Astrocyte (in vitro differentiated cells and primary cell): ENCODE results near the gene HAND1. TPM values are rescaled to one million over a fixed set of nuclear protein-coding genes. Genes with fewer than 3 reads are reported as not detected.

Experiments used
- DNase-seq: peaks from one replicate; pipeline ENCODE4 v3.0.0-alpha.2; 2010; ENCODE audit warnings: low read depth
- FAIRE-seq: peaks from 2 replicates; lab custom pipeline; 2011; peaks lifted over from hg19 to GRCh38; lab: Jason Lieb, UNC
- H2AFZ ChIP-seq: 2 replicates; pipeline ENCODE4 v1.6.0; 2012; ENCODE audit warnings: low read depth, low read length, inconsistent platforms
- H3K27ac ChIP-seq: 2 replicates; pipeline ENCODE4 v1.5.1; 2011; ENCODE audit warnings: low read depth, low read length, inconsistent platforms
- H3K27me3 ChIP-seq: 2 replicates; pipeline ENCODE4 v1.6.0; 2011; ENCODE audit warnings: low read length, inconsistent platforms; ENCODE audit not compliant: insufficient read depth
- H3K36me3 ChIP-seq: 2 replicates; pipeline ENCODE4 v1.5.1; 2011; ENCODE audit warnings: low read length, inconsistent platforms; ENCODE audit not compliant: insufficient read depth
- H3K4me1 ChIP-seq: 2 replicates; pipeline ENCODE4 v1.5.1; 2011; ENCODE audit warnings: low read length, inconsistent platforms; ENCODE audit not compliant: insufficient read depth
- H3K4me2 ChIP-seq: 2 replicates; pipeline ENCODE4 v1.6.0; 2012; ENCODE audit warnings: low read length, inconsistent platforms
- H3K4me3 ChIP-seq: 2 replicates; pipeline ENCODE4 v1.5.1; 2011; ENCODE audit warnings: low read depth, mild to moderate bottlenecking, low read length, inconsistent platforms; ENCODE audit not compliant: insufficient read depth
- H3K79me2 ChIP-seq: 2 replicates; pipeline ENCODE4 v1.6.0; 2012; ENCODE audit warnings: mild to moderate bottlenecking, low read length, inconsistent platforms; ENCODE audit not compliant: insufficient read depth
- H3K9ac ChIP-seq: 2 replicates; pipeline ENCODE4 v1.6.0; 2012; ENCODE audit warnings: mild to moderate bottlenecking, low read length, inconsistent platforms
- H3K9me3 ChIP-seq: 2 replicates; pipeline ENCODE4 v1.5.1; 2012; ENCODE audit warnings: low read depth, mild to moderate bottlenecking, low read length, inconsistent platforms; ENCODE audit not compliant: insufficient read depth
- H4K20me1 ChIP-seq: 2 replicates; pipeline ENCODE4 v1.6.0; 2012; ENCODE audit warnings: low read length, inconsistent platforms; ENCODE audit not compliant: insufficient read depth
- H3K27ac Mint-ChIP-seq: one replicate; pipeline ENCODE4 v1.8.0; 2021; ENCODE audit warnings: mild to moderate bottlenecking, mixed read lengths; ENCODE audit not compliant: unreplicated experiment
- H3K27me3 Mint-ChIP-seq: one replicate; pipeline ENCODE4 v1.8.0; 2021; ENCODE audit warnings: low read depth, mixed read lengths; ENCODE audit not compliant: unreplicated experiment
- H3K36me3 Mint-ChIP-seq: one replicate; pipeline ENCODE4 v1.8.0; 2021; ENCODE audit warnings: low read depth, mixed read lengths; ENCODE audit not compliant: unreplicated experiment
- H3K4me1 Mint-ChIP-seq: one replicate; pipeline ENCODE4 v1.8.0; 2021; ENCODE audit warnings: low read depth, mixed read lengths; ENCODE audit not compliant: unreplicated experiment
- H3K4me3 Mint-ChIP-seq: one replicate; pipeline ENCODE4 v1.8.0; 2021; ENCODE audit warnings: mild to moderate bottlenecking, moderate library complexity, mixed read lengths; ENCODE audit not compliant: unreplicated experiment
- H3K9me3 Mint-ChIP-seq: one replicate; pipeline ENCODE4 v1.8.0; 2021; ENCODE audit warnings: mild to moderate bottlenecking, mixed read lengths; ENCODE audit not compliant: unreplicated experiment
- EZH2 ChIP-seq: IDR thresholded peaks from 2 replicates; pipeline ENCODE4 v1.6.1; 2012; ENCODE audit warnings: mild to moderate bottlenecking, low read length, inconsistent platforms; ENCODE audit not compliant: insufficient read depth
- total RNA-seq: library from RNA; stranded (reverse); gene quantifications from 2 replicates; pipeline ENCODE4 v1.2.1, GENCODE V29; 2021
- TF ChIP-seq, protein P1 (sequence below): IDR thresholded peaks from 2 replicates; pipeline ENCODE4 v1.5.1; 2011; ENCODE audit warnings: low read depth, mild to moderate bottlenecking, inconsistent platforms, low read length, moderate library complexity; ENCODE audit not compliant: insufficient read depth

Gene HAND1
- total RNA-seq, 1 donor from 2014 or later: not detected

DNA sequence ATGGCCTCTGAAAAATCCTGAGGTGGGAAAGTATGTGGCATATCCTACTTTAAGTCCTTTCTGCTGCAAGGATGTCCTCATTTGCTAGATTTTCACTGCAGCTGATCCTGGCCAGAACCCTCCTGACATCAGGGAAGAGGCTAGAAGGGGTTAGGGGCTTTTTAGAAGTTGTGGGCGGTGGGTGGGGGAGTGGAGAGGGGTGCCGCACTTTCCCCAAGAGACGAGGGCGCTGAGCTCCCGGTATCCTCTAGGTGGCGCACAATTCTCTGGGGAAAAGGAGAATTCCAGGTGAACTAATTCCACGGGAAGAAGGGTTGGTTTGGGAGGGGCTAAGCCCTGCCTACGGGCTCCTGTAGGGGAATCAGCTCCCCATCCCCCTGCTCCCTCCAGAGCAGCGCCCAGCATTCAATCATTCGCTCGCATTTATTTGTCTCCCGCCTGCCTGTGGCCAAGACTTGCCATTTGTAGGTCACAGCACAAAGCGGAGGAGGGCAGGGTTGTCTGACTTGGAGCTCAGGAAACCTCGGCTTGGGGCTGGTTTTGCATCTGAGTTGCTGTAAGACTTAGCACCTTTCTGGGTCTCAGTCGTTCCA is 42.9 kb upstream of the HAND1 start:
- TF ChIP-seq, protein P1, sequence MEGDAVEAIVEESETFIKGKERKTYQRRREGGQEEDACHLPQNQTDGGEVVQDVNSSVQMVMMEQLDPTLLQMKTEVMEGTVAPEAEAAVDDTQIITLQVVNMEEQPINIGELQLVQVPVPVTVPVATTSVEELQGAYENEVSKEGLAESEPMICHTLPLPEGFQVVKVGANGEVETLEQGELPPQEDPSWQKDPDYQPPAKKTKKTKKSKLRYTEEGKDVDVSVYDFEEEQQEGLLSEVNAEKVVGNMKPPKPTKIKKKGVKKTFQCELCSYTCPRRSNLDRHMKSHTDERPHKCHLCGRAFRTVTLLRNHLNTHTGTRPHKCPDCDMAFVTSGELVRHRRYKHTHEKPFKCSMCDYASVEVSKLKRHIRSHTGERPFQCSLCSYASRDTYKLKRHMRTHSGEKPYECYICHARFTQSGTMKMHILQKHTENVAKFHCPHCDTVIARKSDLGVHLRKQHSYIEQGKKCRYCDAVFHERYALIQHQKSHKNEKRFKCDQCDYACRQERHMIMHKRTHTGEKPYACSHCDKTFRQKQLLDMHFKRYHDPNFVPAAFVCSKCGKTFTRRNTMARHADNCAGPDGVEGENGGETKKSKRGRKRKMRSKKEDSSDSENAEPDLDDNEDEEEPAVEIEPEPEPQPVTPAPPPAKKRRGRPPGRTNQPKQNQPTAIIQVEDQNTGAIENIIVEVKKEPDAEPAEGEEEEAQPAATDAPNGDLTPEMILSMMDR: peak; percentile 46
- TF ChIP-seq EZH2: no peak
- Histone ChIP-seq H3K4me1 (peaks cover 3% of the 10 kb centered on the region), H3K27me3 (peaks cover 23% of the 10 kb centered on the region), H3K36me3 (no peaks in the 10 kb centered on the region), H3K79me2 (no peaks in the 10 kb centered on the region), H3K9me3 (no peaks in the 10 kb centered on the region), H3K4me3 (no peak overlapping the region), H3K27ac (no peak overlapping the region), H3K9ac (no peak overlapping the region), H3K4me2 (peak overlapping the region; percentile 29), H4K20me1 (no peaks in the 10 kb centered on the region), H2AFZ (no peak overlapping the region)
- Mint-ChIP-seq H3K4me1 (peaks cover 17% of the 10 kb centered on the region), H3K27ac (no peak overlapping the region), H3K4me3 (no peak overlapping the region), H3K36me3 (no peaks in the 10 kb centered on the region), H3K27me3 (peaks cover 47% of the 10 kb centered on the region), H3K9me3 (no peaks in the 10 kb centered on the region)
- DNase-seq: no peak
- FAIRE-seq: no peak

DNA sequence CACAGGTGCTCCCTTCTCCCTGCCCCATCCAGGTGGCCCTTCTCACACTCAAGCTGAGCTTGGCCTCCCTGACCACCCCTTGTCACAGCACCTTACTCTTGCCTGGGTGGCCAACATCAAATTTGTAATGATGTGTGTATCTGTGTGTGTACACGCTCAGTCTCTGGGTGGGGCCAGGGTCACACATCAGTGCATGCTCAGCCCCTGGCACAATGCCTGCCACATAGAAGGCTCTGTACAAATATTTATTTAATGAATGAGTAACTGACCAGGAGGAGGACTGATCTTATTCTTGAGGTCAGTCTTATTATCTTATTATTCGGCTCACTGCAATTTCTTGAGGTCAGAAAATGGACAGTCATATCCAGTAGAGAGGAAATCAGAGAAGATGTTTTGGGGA is 41.3 kb upstream of the HAND1 start:
- H3K79me2 ChIP-seq: no peaks in the 10 kb centered on the region
- no peak overlapping the region for H2AFZ ChIP-seq
- no peak for FAIRE-seq
- Mint-ChIP-seq H3K36me3 (no peaks in the 10 kb centered on the region), H3K4me1 (peaks cover 10% of the 10 kb centered on the region), H3K9me3 (peaks cover 3% of the 10 kb centered on the region), H3K27me3 (peaks cover 57% of the 10 kb centered on the region), H3K27ac (no peak overlapping the region), H3K4me3 (no peak overlapping the region)
- no peak overlapping the region for H3K4me3 ChIP-seq
- no peak overlapping the region for H3K27ac ChIP-seq
- DNase-seq: peak; percentile 13
- no peaks in the 10 kb centered on the region for H3K36me3 ChIP-seq
- peaks cover 29% of the 10 kb centered on the region for H3K27me3 ChIP-seq
- no peak for TF ChIP-seq EZH2
- TF ChIP-seq, protein P1: no peak
- no peak overlapping the region for H3K4me2 ChIP-seq
- no peaks in the 10 kb centered on the region for H4K20me1 ChIP-seq
- peaks cover 3% of the 10 kb centered on the region for H3K4me1 ChIP-seq
- H3K9me3 ChIP-seq: no peaks in the 10 kb centered on the region
- H3K9ac ChIP-seq: no peak overlapping the region

DNA sequence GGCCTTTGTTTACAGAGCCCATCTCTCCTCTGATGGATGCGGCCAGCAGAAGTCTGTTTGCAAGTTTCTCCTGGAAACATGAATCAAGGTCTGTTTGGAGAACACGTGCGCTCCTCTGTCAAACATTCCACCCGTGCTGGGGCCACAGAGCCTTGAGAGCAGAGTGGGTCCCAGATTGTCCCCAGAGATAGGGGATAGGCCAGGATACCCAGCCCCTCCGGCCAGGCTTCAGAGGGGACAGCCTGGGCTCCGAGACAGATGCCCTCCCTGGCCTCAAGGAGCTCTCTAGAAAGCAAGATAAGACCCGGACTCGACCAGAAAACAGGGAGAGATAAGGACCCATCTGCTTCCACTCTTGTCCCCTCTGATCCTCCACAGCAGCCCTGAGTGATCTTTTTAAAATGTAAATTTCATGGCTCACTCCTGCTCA is 40.4 kb upstream of the HAND1 start:
- peaks cover 4% of the 10 kb centered on the region for H3K4me1 Mint-ChIP-seq
- TF ChIP-seq, protein P1: no peak
- no peak for TF ChIP-seq EZH2
- peaks cover 4% of the 10 kb centered on the region for H3K9me3 Mint-ChIP-seq
- Histone ChIP-seq H3K9ac (no peak overlapping the region), H3K27me3 (peaks cover 38% of the 10 kb centered on the region), H3K4me2 (no peak overlapping the region), H3K9me3 (no peaks in the 10 kb centered on the region), H2AFZ (no peak overlapping the region), H3K27ac (no peak overlapping the region), H3K36me3 (no peaks in the 10 kb centered on the region), H4K20me1 (no peaks in the 10 kb centered on the region), H3K4me3 (no peak overlapping the region), H3K4me1 (no peaks in the 10 kb centered on the region), H3K79me2 (no peaks in the 10 kb centered on the region)
- FAIRE-seq: no peak
- peaks cover 64% of the 10 kb centered on the region for H3K27me3 Mint-ChIP-seq
- H3K27ac Mint-ChIP-seq: no peak overlapping the region
- DNase-seq: no peak
- no peak overlapping the region for H3K4me3 Mint-ChIP-seq
- H3K36me3 Mint-ChIP-seq: no peaks in the 10 kb centered on the region
